B cell (primary cell): ENCODE results near the gene TSHR. TPM values are rescaled to one million over a fixed set of nuclear protein-coding genes. Genes with fewer than 3 reads are reported as not detected.

Source experiments
- ATAC-seq: fragments of 200-7000 bp; cut with Tn5 transposase; one replicate; pipeline ENCODE4 v1.10.0; 2021; ENCODE audit warnings: low read depth, mild to moderate bottlenecking, moderate number of reproducible peaks, moderate library complexity
- CTCF ChIA-PET: fragments of 350-600 bp; sonication (Branson Sonifier 250); formaldehyde crosslinking; loops from one replicate; lab custom pipeline; 2021; ENCODE audit warnings: antibody characterized with exemption, inconsistent platforms; lab: Charles Lee
- POLR2A ChIA-PET: fragments of 350-600 bp; sonication (Branson Sonifier 250); formaldehyde crosslinking; loops from one replicate; lab custom pipeline; 2021; ENCODE audit warnings: antibody characterized with exemption; lab: Charles Lee
- DNase-seq: peaks from one replicate; pipeline ENCODE4 v3.0.0; 2013
- H2AFZ ChIP-seq: 2 replicates; pipeline ENCODE4 v1.6.1; 2012; ENCODE audit warnings: mild to moderate bottlenecking, low read depth, low read length; ENCODE audit not compliant: insufficient read depth, poor library complexity, severe bottlenecking
- H3K27ac ChIP-seq, 2 donors: 1 replicate in 1 of 2; 2 replicates in 1 of 2; pipeline ENCODE4 v1.5.1; 2012 to 2013; ENCODE audit warnings: low read length in 2 of 2, mild to moderate bottlenecking in 2 of 2, moderate library complexity in 1 of 2
- H3K27me3 ChIP-seq, 4 experiments: fragments of 200-600 bp in 1 of 4; sonication (generic) in 1 of 4; replicated peaks in 1 of 4; 1 replicate in 2 of 4; 2 replicates in 2 of 4; pipeline versions ENCODE4 v1.6.1 to v1.7.0; 2013 to 2016; ENCODE audit warnings: low read length in 3 of 4, mild to moderate bottlenecking in 2 of 4, mixed read lengths in 1 of 4, moderate library complexity in 1 of 4; ENCODE audit not compliant: insufficient read depth in 4 of 4, control insufficient read depth in 3 of 4; ENCODE audit errors: control extremely low read depth in 1 of 4
- H3K36me3 ChIP-seq, 2 experiments: replicated peaks in 1 of 2; 1 replicate in 1 of 2; 2 replicates in 1 of 2; pipeline versions ENCODE4 v1.6.1 to v1.7.1; 2013; ENCODE audit warnings: low read length in 1 of 2; ENCODE audit not compliant: insufficient read depth in 2 of 2, control insufficient read depth in 1 of 2; ENCODE audit errors: control extremely low read depth in 1 of 2, extremely low read depth in 1 of 2
- H3K4me1 ChIP-seq, 2 donors: fragments of 200-600 bp in 1 of 2; sonication (generic) in 1 of 2; 1 replicate in 1 of 2; 2 replicates in 1 of 2; pipeline versions ENCODE4 v1.5.1 to v1.6.1; 2013 to 2017; ENCODE audit warnings: low read length in 2 of 2; ENCODE audit not compliant: control insufficient read depth in 2 of 2, insufficient read depth in 2 of 2
- H3K4me2 ChIP-seq: replicated peaks from 2 replicates; pipeline ENCODE3; 2012; ENCODE audit warnings: mild to moderate bottlenecking, low read depth, low read length; ENCODE audit not compliant: poor library complexity, severe bottlenecking
- H3K4me3 ChIP-seq, 5 experiments: fragments of 200-600 bp in 1 of 5; sonication (generic) in 1 of 5; 1 replicate in 3 of 5; 2 replicates in 2 of 5; pipeline versions ENCODE4 v1.5.1 to v1.7.0; 2011 to 2016; ENCODE audit warnings: low read length in 4 of 5, mild to moderate bottlenecking in 4 of 5, low read depth in 2 of 5, control low read depth in 1 of 5, moderate library complexity in 1 of 5; ENCODE audit not compliant: insufficient read depth in 1 of 5; ENCODE audit errors: control extremely low read depth in 1 of 5, extremely low read depth in 1 of 5
- H3K79me2 ChIP-seq: fragments of 200-600 bp; sonication (generic); one replicate; pipeline ENCODE4 v1.6.0; 2016; ENCODE audit warnings: low read length; ENCODE audit not compliant: control insufficient read depth, insufficient read depth
- H3K9ac ChIP-seq: fragments of 200-600 bp; sonication (generic); 2 replicates; pipeline ENCODE4 v1.6.1; 2017; ENCODE audit warnings: mild to moderate bottlenecking, low read length, moderate library complexity
- H3K9me3 ChIP-seq, 3 donors: one replicate each; pipeline versions ENCODE4 v1.6.1 to v1.7.1; 2013; ENCODE audit warnings: low read length in 2 of 3; ENCODE audit not compliant: control insufficient read depth in 2 of 3, insufficient read depth in 1 of 3; ENCODE audit errors: control extremely low read depth in 1 of 3
- H4K20me1 ChIP-seq: 2 replicates; pipeline ENCODE4 v1.6.0; 2012; ENCODE audit warnings: mild to moderate bottlenecking, low read length; ENCODE audit not compliant: insufficient read depth, control insufficient read depth, poor library complexity, severe bottlenecking
- H3K27ac Mint-ChIP-seq: one replicate; pipeline ENCODE4 v1.8.0; 2021; ENCODE audit warnings: mixed read lengths
- H3K27me3 Mint-ChIP-seq: one replicate; pipeline ENCODE4 v1.8.0; 2021; ENCODE audit warnings: mixed read lengths
- H3K4me1 Mint-ChIP-seq: one replicate; pipeline ENCODE4 v1.8.0; 2021; ENCODE audit warnings: mixed read lengths
- H3K4me3 Mint-ChIP-seq: one replicate; pipeline ENCODE4 v1.8.0; 2021; ENCODE audit warnings: mixed read lengths
- H3K9me3 Mint-ChIP-seq: one replicate; pipeline ENCODE4 v1.8.0; 2022; ENCODE audit warnings: mixed read lengths; ENCODE audit not compliant: insufficient read depth
- CTCF ChIP-seq: fragments of 200-600 bp; IDR thresholded peaks from one replicate; pipeline ENCODE4 v1.8.0; 2022; ENCODE audit warnings: antibody characterized with exemption, mild to moderate bottlenecking
- EZH2 ChIP-seq: IDR thresholded peaks from 2 replicates; pipeline ENCODE4 v1.6.1; 2012; ENCODE audit warnings: borderline replicate concordance, low read depth, mild to moderate bottlenecking, moderate library complexity, low read length; ENCODE audit not compliant: insufficient read depth, poor library complexity, severe bottlenecking
- WGBS: methylation state at CpG from one replicate; pipeline ENCODE4 v1.1.5; 2013; ENCODE audit warnings: missing lambda C conversion rate; ENCODE audit not compliant: insufficient coverage; 5-methylcytosine and 5-hydroxymethylcytosine counted together
- intact Hi-C: fragments of 100-400 bp; cut with micrococcal nuclease; formaldehyde crosslinking; loops from one replicate; pipeline ENCODE4 v1.10.0; 2022
- polyA plus RNA-seq: library from polyadenylated mRNA; depleted of rRNA; stranded (reverse); fragments of >200 nt; gene quantifications from 2 replicates; pipeline ENCODE4 v1.2.3, GENCODE V29; 2012
- total RNA-seq, 2 donors: library from RNA; stranded (reverse); fragments of 120-200 nt in 1 of 2; gene quantifications; 1 replicate in 1 of 2; 2 replicates in 1 of 2; pipeline versions ENCODE4 v1.2.3 to v1.2.4, GENCODE V29; 2013 to 2022

TSHR gene
- total and polyA plus RNA-seq, 2 donors (not counting 1 experiment from before 2014, with no cell fraction given), result 0.15 to 0.37 TPM

- H3K27me3 ChIP-seq, result no peaks in the 10 kb centered on the region
- WGBS, result no CpG with 5 or more reads among the region's 2 CpGs
- no peak overlapping the region for H3K9ac ChIP-seq
- Mint-ChIP-seq H3K9me3 (no peaks in the 10 kb centered on the region), H3K4me1 (peaks cover under 1% of the 10 kb centered on the region), H3K4me3 (no peak overlapping the region), H3K27me3 (no peaks in the 10 kb centered on the region), H3K27ac (no peak overlapping the region)
- ATAC-seq (no peak), DNase-seq (no peak)
- POLR2A ChIA-PET, result no interaction called here
- no peak overlapping the region for H3K27ac ChIP-seq
- H2AFZ ChIP-seq, result no peak overlapping the region
- H3K4me1 ChIP-seq, result no peaks in the 10 kb centered on the region
- H4K20me1 ChIP-seq, result no peaks in the 10 kb centered on the region
- H3K36me3 ChIP-seq, result no peaks in the 10 kb centered on the region
- no peak overlapping the region for H3K4me2 ChIP-seq
- no peaks in the 10 kb centered on the region for H3K9me3 ChIP-seq
- no peaks in the 10 kb centered on the region for H3K79me2 ChIP-seq
- H3K4me3 ChIP-seq, result no peak overlapping the region
- TF ChIP-seq CTCF, result no peak
- TF ChIP-seq EZH2, result no peak
- intact Hi-C loops, result no loop called here
- CTCF ChIA-PET, result no interaction called here
These were observed 186.0 kb downstream of the TSHR start for GRCh38 chr14:81141426-81141825.

- Histone ChIP-seq H3K4me1 (peaks cover 9 to 10% of the 10 kb centered on the region in 2 donors), H3K27me3 (no peaks in the 10 kb centered on the region), H3K27ac (no peak overlapping the region), H3K4me2 (no peak overlapping the region), H4K20me1 (no peaks in the 10 kb centered on the region), H3K9me3 (no peaks in the 10 kb centered on the region), H3K79me2 (no peaks in the 10 kb centered on the region), H3K36me3 (no peaks in the 10 kb centered on the region), H3K9ac (no peak overlapping the region), H2AFZ (no peak overlapping the region), H3K4me3 (no peak overlapping the region)
- WGBS, result 96% methylated on average over 8 of the region's 8 CpGs
- ChIA-PET POLR2A (no interaction called here), CTCF (no interaction called here)
- Mint-ChIP-seq H3K9me3 (no peaks in the 10 kb centered on the region), H3K4me1 (peaks cover 14% of the 10 kb centered on the region), H3K27me3 (no peaks in the 10 kb centered on the region), H3K4me3 (no peak overlapping the region), H3K27ac (no peak overlapping the region)
- no peak for DNase-seq
- TF ChIP-seq CTCF, result no peak
- TF ChIP-seq EZH2, result no peak
- ATAC-seq, result no peak
- intact Hi-C loops, result no loop called here
These were observed 188.4 kb downstream of the TSHR start for GRCh38 chr14:81143793-81144192.
